ENCODE results near the gene KIF26B. TPM values are rescaled to one million over a fixed set of nuclear protein-coding genes. Genes with fewer than 3 reads are reported as not detected.
A peak's percentile ranks its signal among the peaks of the same experiment; 100 is the strongest.

The KIF26B gene
- total and polyA plus RNA-seq, 2 of the 4 experiments (the other 2 are of a cell fraction), result 0.53 to 0.54 TPM

DNA sequence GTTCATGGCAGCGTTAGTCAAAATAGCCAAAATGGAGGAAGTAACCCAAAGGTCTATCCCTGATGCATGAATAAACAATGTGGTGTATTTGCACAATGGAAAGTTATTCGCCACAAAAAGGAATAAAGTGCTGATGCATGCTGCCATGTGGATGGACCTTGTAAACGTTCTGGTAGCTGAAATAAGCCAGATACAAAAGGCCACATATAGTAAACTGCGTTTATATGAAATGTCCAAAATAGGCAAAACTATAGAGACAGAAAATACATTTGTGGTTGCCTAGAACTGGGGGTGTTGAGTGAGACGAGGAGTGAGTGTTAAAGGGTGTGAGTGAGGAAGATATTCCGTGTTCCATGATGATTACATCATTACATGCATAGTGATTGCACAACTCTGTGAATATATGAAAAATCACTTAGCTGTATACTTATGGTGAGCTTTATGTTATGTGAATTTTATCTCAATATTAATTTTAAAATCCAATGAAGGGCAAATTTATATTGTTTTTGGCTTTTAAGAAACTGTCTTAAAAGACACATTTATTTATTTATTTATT is 321.3 kb downstream of the KIF26B start:
- Histone ChIP-seq H3K36me3 (ENCODE audit: control insufficient read depth, insufficient read depth, low read length) (no peaks in the 10 kb centered on the region), H3K4ac (ENCODE audit: low read depth, low read length) (no peak overlapping the region), H3K9me3 (ENCODE audit: control insufficient read depth, insufficient read depth, low read length) (no peaks in the 10 kb centered on the region), H3K4me2 (ENCODE audit: low read depth, low read length) (no peak overlapping the region), H3K18ac (ENCODE audit: low read depth, low read length) (no peak overlapping the region), H3K79me1 (ENCODE audit: low read depth in 1 of 2, low read length in 2 of 2) (no peaks in the 10 kb centered on the region), H4K20me1 (ENCODE audit: insufficient read depth, low read length) (no peaks in the 10 kb centered on the region), H3K27ac (ENCODE audit: insufficient read depth, low read length) (no peak overlapping the region), H3K9ac (ENCODE audit: low read depth, low read length) (no peak overlapping the region), H2AK5ac (ENCODE audit: low read depth, low read length) (no peak overlapping the region), H3K4me1 (ENCODE audit: control insufficient read depth, insufficient read depth, low read length) (no peaks in the 10 kb centered on the region), H3K27me3 (ENCODE audit: control insufficient read depth, insufficient read depth, low read length) (no peaks in the 10 kb centered on the region), H4K91ac (ENCODE audit: insufficient read depth, low read depth, low read length) (no peak overlapping the region), H3K9me1 (ENCODE audit: insufficient read depth, low read length) (no peaks in the 10 kb centered on the region; the same call in 1 of the 2 replicates), H2AFZ (replicated peaks; ENCODE audit: low read length, poor library complexity) (no peak overlapping the region), H3K56ac (ENCODE audit: extremely low read depth, insufficient read depth, low read length) (no peak overlapping the region), H2BK20ac (ENCODE audit: low read depth, low read length) (no peak overlapping the region), H2BK5ac (ENCODE audit: low read depth, low read length, poor library complexity, severe bottlenecking) (no peak overlapping the region), H3K14ac (replicated peaks; ENCODE audit: low read depth, low read length) (no peak overlapping the region), H2BK120ac (ENCODE audit: low read depth, low read length) (no peak overlapping the region), H2BK15ac (ENCODE audit: low read depth, low read length) (no peak overlapping the region), H3K4me3 (ENCODE audit: insufficient read depth, low read depth, low read length) (no peak overlapping the region), H2AK9ac (replicated peaks; ENCODE audit: low read depth, low read length, poor library complexity) (no peak overlapping the region), H4K5ac (ENCODE audit: low read depth, low read length) (no peak overlapping the region), H4K8ac (ENCODE audit: low read depth in 2 of 2, low read length in 2 of 2) (no peak overlapping the region), H3K23ac (ENCODE audit: low read depth, low read length) (no peak overlapping the region)
- POLR2A ChIA-PET (ENCODE audit: unreplicated experiment), result interaction anchor here (0.6 kb wide), 1 partner anchor 693 kb away, joined by 4 read pairs; no protein-coding TSS in a partner anchor
- in situ Hi-C loops (cut with MboI; ENCODE audit: low sequenced_read_pairs), result no loop called here
- dilution Hi-C loops (cut with HindIII; ENCODE audit: low sequenced_read_pairs, unreplicated experiment), result no loop called here
- DNase-seq (no peak), ATAC-seq (ENCODE audit: low read depth) (no peak)
- intact Hi-C loops (cut with micrococcal nuclease), result no loop called here
- no CpG with 5 or more reads among the region's 6 CpGs for WGBS, 2 experiments (ENCODE audit: extremely low coverage in 2 of 2, insufficient read length in 1 of 2)
- TF ChIP-seq SMC3 (IDR thresholded peaks at IDR 0.05; ENCODE audit: low read depth, low read length), result no peak
- TF ChIP-seq MAFK (IDR thresholded peaks at IDR 0.05; ENCODE audit: low read depth, low read length), result no peak
- TF ChIP-seq ELK1 (IDR thresholded peaks at IDR 0.05; ENCODE audit: borderline replicate concordance, low read depth, low read length), result no peak
- TF ChIP-seq FOS (IDR thresholded peaks at IDR 0.05; ENCODE audit: low read depth, low read length), result no peak
- TF ChIP-seq, protein P1, sequence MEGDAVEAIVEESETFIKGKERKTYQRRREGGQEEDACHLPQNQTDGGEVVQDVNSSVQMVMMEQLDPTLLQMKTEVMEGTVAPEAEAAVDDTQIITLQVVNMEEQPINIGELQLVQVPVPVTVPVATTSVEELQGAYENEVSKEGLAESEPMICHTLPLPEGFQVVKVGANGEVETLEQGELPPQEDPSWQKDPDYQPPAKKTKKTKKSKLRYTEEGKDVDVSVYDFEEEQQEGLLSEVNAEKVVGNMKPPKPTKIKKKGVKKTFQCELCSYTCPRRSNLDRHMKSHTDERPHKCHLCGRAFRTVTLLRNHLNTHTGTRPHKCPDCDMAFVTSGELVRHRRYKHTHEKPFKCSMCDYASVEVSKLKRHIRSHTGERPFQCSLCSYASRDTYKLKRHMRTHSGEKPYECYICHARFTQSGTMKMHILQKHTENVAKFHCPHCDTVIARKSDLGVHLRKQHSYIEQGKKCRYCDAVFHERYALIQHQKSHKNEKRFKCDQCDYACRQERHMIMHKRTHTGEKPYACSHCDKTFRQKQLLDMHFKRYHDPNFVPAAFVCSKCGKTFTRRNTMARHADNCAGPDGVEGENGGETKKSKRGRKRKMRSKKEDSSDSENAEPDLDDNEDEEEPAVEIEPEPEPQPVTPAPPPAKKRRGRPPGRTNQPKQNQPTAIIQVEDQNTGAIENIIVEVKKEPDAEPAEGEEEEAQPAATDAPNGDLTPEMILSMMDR (conservative IDR thresholded peaks at IDR 0.05; ENCODE audit: low read depth, low read length), result no peak
- no peak for TF ChIP-seq CHD1 (IDR thresholded peaks at IDR 0.05; ENCODE audit: low read depth, low read length)
- peak; percentile 86 for TF ChIP-seq CEBPB (IDR thresholded peaks at IDR 0.05; ENCODE audit: low read depth, low read length)
- BruUV-seq (replicated peaks), result no TSS peak
- CTCF ChIA-PET, result interaction anchor here (1.3 to 1.4 kb wide), 2 partner anchors 9 to 10 kb away, joined by 3 read pairs; no protein-coding TSS in a partner anchor

Measured in IMR-90 (cell line).